GM04503 (cell line): ENCODE measurements around the gene CST7.

Experiments used
- DNase-seq: peaks from one replicate; pipeline ENCODE4 v3.0.0-alpha.2; 2012; ENCODE audit warnings: low read depth

The CST7 gene

GRCh38 chr20:24950836-24951525 lies 1.9 kb downstream of the CST7 start:
- no peak for DNase-seq

GRCh38 chr20:24951536-24952083 lies 2.5 kb downstream of the CST7 start:
- DNase-seq, result no peak

- DNase-seq, result no peak
Measured at GRCh38 chr20:24952376-24953208, 3.5 kb downstream of the CST7 start.

GRCh38 chr20:24953209-24953575 lies 4.1 kb downstream of the CST7 start:
- DNase-seq, result no peak

GRCh38 chr20:24953621-24954133 lies 4.6 kb downstream of the CST7 start:
- DNase-seq, result no peak

- no peak for DNase-seq
Measured at GRCh38 chr20:24954151-24954550, 5.1 kb downstream of the CST7 start.

- no peak for DNase-seq
Measured at GRCh38 chr20:24954566-24954965, 5.5 kb downstream of the CST7 start.

GRCh38 chr20:24955045-24955444 lies 6.0 kb downstream of the CST7 start:
- DNase-seq, result no peak

- no peak for DNase-seq
Measured at GRCh38 chr20:24956001-24956841, 7.2 kb downstream of the CST7 start.

- no peak for DNase-seq
Measured at GRCh38 chr20:24957326-24958016, 8.4 kb downstream of the CST7 start.

GRCh38 chr20:24958506-24959385 lies 9.7 kb downstream of the CST7 start:
- no peak for DNase-seq

GRCh38 chr20:24959591-24960301 lies 10.7 kb downstream of the CST7 start:
- DNase-seq, result no peak

GRCh38 chr20:24960302-24960801 lies 11.3 kb downstream of the CST7 start:
- DNase-seq, result no peak

GRCh38 chr20:24960861-24961260 lies 11.8 kb downstream of the CST7 start:
- no peak for DNase-seq

GRCh38 chr20:24961384-24962181 lies 12.5 kb downstream of the CST7 start:
- no peak for DNase-seq

- DNase-seq, result no peak
Measured at GRCh38 chr20:24962182-24962492, 13.1 kb downstream of the CST7 start.

- DNase-seq, result no peak
Measured at GRCh38 chr20:24962510-24962909, 13.4 kb downstream of the CST7 start.

- no peak for DNase-seq
Measured at GRCh38 chr20:24963672-24964505, 14.8 kb downstream of the CST7 start.
